DOHH2 (cell line): ENCODE data around the gene PPP1R12C.

ENCODE experiments used
- EZH2phosphoT487 ChIP-seq: fragments of 200-600 bp; sonication (generic); IDR thresholded peaks from 2 replicates; pipeline ENCODE4 v1.6.1; 2017; ENCODE audit warnings: borderline replicate concordance, mild to moderate bottlenecking, antibody characterized with exemption, low read length, moderate library complexity, mixed read lengths
- TF ChIP-seq, protein P1 (sequence below): fragments of 200-600 bp; sonication (generic); IDR thresholded peaks from one replicate; pipeline ENCODE4 v1.5.1; 2014; ENCODE audit warnings: antibody characterized with exemption, mild to moderate bottlenecking, low read depth, low read length; ENCODE audit not compliant: poor library complexity, severe bottlenecking

DNA sequence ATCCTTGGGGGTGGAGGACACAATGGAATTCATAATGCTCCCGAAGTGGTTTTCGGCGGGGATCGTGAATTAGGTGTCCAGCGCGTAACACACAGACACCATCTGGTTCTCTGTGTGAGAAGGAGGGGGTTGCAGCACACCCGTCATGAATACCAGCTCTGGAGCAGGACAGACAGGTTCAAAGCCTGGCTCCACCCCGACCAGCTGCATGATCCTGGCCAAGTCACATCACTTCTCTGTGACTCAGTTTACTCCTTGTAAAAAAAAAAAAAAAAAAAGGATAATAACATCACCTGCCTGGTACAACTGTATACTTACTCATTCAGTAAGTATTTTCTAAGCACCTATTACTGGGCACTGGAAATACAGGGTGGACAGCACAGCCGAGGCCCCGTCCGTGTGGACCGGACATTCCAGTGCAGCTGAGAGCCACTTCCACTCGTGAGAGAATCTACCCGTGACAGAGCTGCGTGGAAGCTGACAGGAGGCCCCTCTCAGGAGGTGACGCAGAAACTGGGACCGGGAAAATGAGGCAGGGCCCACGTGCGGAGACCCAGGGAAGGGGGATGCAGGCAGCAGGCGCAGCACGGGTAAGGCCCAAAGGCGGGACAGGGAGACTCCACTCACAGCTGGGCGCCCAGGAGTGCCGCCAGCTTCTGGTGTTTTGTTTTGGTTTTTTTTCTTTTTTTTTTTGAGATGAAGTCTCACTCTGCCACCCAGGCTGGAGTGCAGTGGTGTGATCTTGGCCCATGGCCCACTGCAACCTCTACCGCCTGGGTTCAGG lies 66.5 kb downstream of the PPP1R12C start:
- TF ChIP-seq, protein P1, sequence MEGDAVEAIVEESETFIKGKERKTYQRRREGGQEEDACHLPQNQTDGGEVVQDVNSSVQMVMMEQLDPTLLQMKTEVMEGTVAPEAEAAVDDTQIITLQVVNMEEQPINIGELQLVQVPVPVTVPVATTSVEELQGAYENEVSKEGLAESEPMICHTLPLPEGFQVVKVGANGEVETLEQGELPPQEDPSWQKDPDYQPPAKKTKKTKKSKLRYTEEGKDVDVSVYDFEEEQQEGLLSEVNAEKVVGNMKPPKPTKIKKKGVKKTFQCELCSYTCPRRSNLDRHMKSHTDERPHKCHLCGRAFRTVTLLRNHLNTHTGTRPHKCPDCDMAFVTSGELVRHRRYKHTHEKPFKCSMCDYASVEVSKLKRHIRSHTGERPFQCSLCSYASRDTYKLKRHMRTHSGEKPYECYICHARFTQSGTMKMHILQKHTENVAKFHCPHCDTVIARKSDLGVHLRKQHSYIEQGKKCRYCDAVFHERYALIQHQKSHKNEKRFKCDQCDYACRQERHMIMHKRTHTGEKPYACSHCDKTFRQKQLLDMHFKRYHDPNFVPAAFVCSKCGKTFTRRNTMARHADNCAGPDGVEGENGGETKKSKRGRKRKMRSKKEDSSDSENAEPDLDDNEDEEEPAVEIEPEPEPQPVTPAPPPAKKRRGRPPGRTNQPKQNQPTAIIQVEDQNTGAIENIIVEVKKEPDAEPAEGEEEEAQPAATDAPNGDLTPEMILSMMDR: no peak
- no peak for TF ChIP-seq EZH2phosphoT487
